IMR-90 (cell line): ENCODE data around the gene TTLL9. TPM values are rescaled to one million over a fixed set of nuclear protein-coding genes. Genes with fewer than 3 reads are reported as not detected.

Source experiments
- ATAC-seq: fragments of 200-7000 bp; cut with Tn5 transposase; 2 replicates; pipeline ENCODE4 v1.9.1; 2020; ENCODE audit warnings: low read depth, mild to moderate bottlenecking, moderate library complexity
- BruUV-seq: library from RNA; stranded (reverse); fragments of 400-500 nt; replicated peaks from 2 replicates; lab custom pipeline; 2021; lab: Mats Ljungman, UMichigan
- CTCF ChIA-PET: fragments of 300-600 bp; formaldehyde crosslinking; extraction: SDS; loops from one replicate; lab custom pipeline; 2021; ENCODE audit warnings: antibody characterized with exemption; lab: Yijun Ruan, JAX
- POLR2A ChIA-PET: fragments of 300-600 bp; sonication (Branson Sonifier 250); formaldehyde crosslinking; loops from one replicate; lab custom pipeline; 2022; ENCODE audit warnings: antibody characterized with exemption; ENCODE audit not compliant: unreplicated experiment; lab: Charles Lee
- DNase-seq: peaks from one replicate; pipeline ENCODE4 v3.0.0; 2013
- H2AFZ ChIP-seq: replicated peaks from 2 replicates; pipeline ENCODE3; 2013; ENCODE audit warnings: low read length, mild to moderate bottlenecking; ENCODE audit not compliant: poor library complexity
- H2AK5ac ChIP-seq: 2 replicates; pipeline ENCODE4 v1.6.1; 2013; ENCODE audit warnings: low read depth, low read length, inconsistent platforms
- H2AK9ac ChIP-seq: replicated peaks from 2 replicates; pipeline ENCODE3; 2013; ENCODE audit warnings: mild to moderate bottlenecking, low read depth, low read length, moderate library complexity; ENCODE audit not compliant: poor library complexity
- H2BK120ac ChIP-seq: 2 replicates; pipeline ENCODE4 v1.6.1; 2013; ENCODE audit warnings: low read depth, low read length, inconsistent platforms
- H2BK15ac ChIP-seq: 3 replicates; pipeline ENCODE4 v1.6.1; 2013; ENCODE audit warnings: low read depth, low read length, inconsistent platforms
- H2BK20ac ChIP-seq: 2 replicates; pipeline ENCODE4 v1.6.1; 2013; ENCODE audit warnings: low read depth, mild to moderate bottlenecking, inconsistent platforms, low read length, moderate library complexity
- H2BK5ac ChIP-seq: 2 replicates; pipeline ENCODE4 v1.6.1; 2013; ENCODE audit warnings: mild to moderate bottlenecking, low read depth, low read length, inconsistent platforms; ENCODE audit not compliant: poor library complexity, severe bottlenecking
- H3K14ac ChIP-seq: replicated peaks from 2 replicates; pipeline ENCODE4 v1.6.1; 2013; ENCODE audit warnings: low read depth, low read length, inconsistent platforms
- H3K18ac ChIP-seq: 2 replicates; pipeline ENCODE4 v1.6.1; 2013; ENCODE audit warnings: low read depth, low read length, control low read depth
- H3K23ac ChIP-seq: 2 replicates; pipeline ENCODE4 v1.6.1; 2013; ENCODE audit warnings: low read depth, low read length, inconsistent platforms
- H3K27ac ChIP-seq: 2 replicates; pipeline ENCODE4 v1.5.1; 2013; ENCODE audit warnings: mild to moderate bottlenecking, control low read depth, low read length; ENCODE audit not compliant: insufficient read depth
- H3K27me3 ChIP-seq: 2 replicates; pipeline ENCODE4 v1.6.1; 2013; ENCODE audit warnings: low read length; ENCODE audit not compliant: control insufficient read depth, insufficient read depth
- H3K36me3 ChIP-seq: 2 replicates; pipeline ENCODE4 v1.6.1; 2013; ENCODE audit warnings: low read length, mixed read lengths; ENCODE audit not compliant: control insufficient read depth, insufficient read depth
- H3K4ac ChIP-seq: 2 replicates; pipeline ENCODE4 v1.6.1; 2013; ENCODE audit warnings: low read depth, low read length, inconsistent platforms
- H3K4me1 ChIP-seq: 2 replicates; pipeline ENCODE4 v1.6.1; 2013; ENCODE audit warnings: low read length, mixed read lengths; ENCODE audit not compliant: control insufficient read depth, insufficient read depth
- H3K4me2 ChIP-seq: 2 replicates; pipeline ENCODE4 v1.6.1; 2013; ENCODE audit warnings: low read depth, mild to moderate bottlenecking, control low read depth, low read length, moderate library complexity
- H3K4me3 ChIP-seq: 2 replicates; pipeline ENCODE4 v1.5.1; 2013; ENCODE audit warnings: low read depth, mild to moderate bottlenecking, control low read depth, low read length, moderate library complexity; ENCODE audit not compliant: insufficient read depth
- H3K56ac ChIP-seq: 2 replicates; pipeline ENCODE4 v1.6.1; 2013; ENCODE audit warnings: low read length, inconsistent platforms; ENCODE audit not compliant: insufficient read depth; ENCODE audit errors: extremely low read depth
- H3K79me1 ChIP-seq, 2 experiments: 2 replicates each; pipeline ENCODE4 v1.6.1; 2013; ENCODE audit warnings: low read length in 2 of 2, inconsistent platforms in 1 of 2, low read depth in 1 of 2
- H3K9ac ChIP-seq: 2 replicates; pipeline ENCODE4 v1.6.1; 2013; ENCODE audit warnings: low read depth, low read length, control low read depth
- H3K9me1 ChIP-seq: 2 replicates; pipeline ENCODE4 v1.6.1; 2013; ENCODE audit warnings: low read length, inconsistent platforms; ENCODE audit not compliant: insufficient read depth
- H3K9me3 ChIP-seq: 2 replicates; pipeline ENCODE4 v1.6.1; 2013; ENCODE audit warnings: low read length; ENCODE audit not compliant: control insufficient read depth, insufficient read depth
- H4K20me1 ChIP-seq: 2 replicates; pipeline ENCODE4 v1.6.1; 2013; ENCODE audit warnings: low read length, inconsistent platforms; ENCODE audit not compliant: insufficient read depth
- H4K5ac ChIP-seq: 2 replicates; pipeline ENCODE4 v1.6.1; 2013; ENCODE audit warnings: mild to moderate bottlenecking, low read depth, low read length, control low read depth
- H4K8ac ChIP-seq, 2 experiments: 2 replicates each; pipeline ENCODE4 v1.6.1; 2013; ENCODE audit warnings: low read depth in 2 of 2, low read length in 2 of 2, control low read depth in 1 of 2, inconsistent platforms in 1 of 2
- H4K91ac ChIP-seq: 2 replicates; pipeline ENCODE4 v1.6.1; 2013; ENCODE audit warnings: low read depth, low read length, inconsistent platforms; ENCODE audit not compliant: insufficient read depth
- BHLHE40 ChIP-seq: fragments of 150-350 bp; IDR thresholded peaks from 2 replicates; pipeline ENCODE4 v1.6.1; 2016; ENCODE audit warnings: mild to moderate bottlenecking, low read depth, low read length
- CHD1 ChIP-seq: IDR thresholded peaks from 2 replicates; pipeline ENCODE4 v1.6.1; 2012; ENCODE audit warnings: low read depth, low read length, improper control_type of control experiment
- USF2 ChIP-seq: fragments of 150-350 bp; IDR thresholded peaks from 2 replicates; pipeline ENCODE4 v1.6.1; 2017; ENCODE audit warnings: mild to moderate bottlenecking, antibody characterized with exemption, low read length, low read depth
- WGBS, 2 experiments: methylation state at CpG; one replicate each; pipeline versions ENCODE4 v1.1.5 to v1.1.7; 2013; ENCODE audit warnings: missing lambda C conversion rate in 2 of 2; ENCODE audit not compliant: insufficient read length in 1 of 2; ENCODE audit errors: extremely low coverage in 2 of 2; 5-methylcytosine and 5-hydroxymethylcytosine counted together
- dilution Hi-C: fragments of 300-500 bp; cut with HindIII; formaldehyde crosslinking; loops from one replicate; pipeline ENCODE4 v1.14.3; 2018; ENCODE audit warnings: low sequenced_read_pairs; ENCODE audit not compliant: unreplicated experiment
- in situ Hi-C: fragments of 300-500 bp; cut with MboI; formaldehyde crosslinking; loops from 3 replicates; pipeline ENCODE4 v1.14.3; 2019; ENCODE audit warnings: low sequenced_read_pairs, inconsistent platforms, mixed read lengths
- intact Hi-C: fragments of 100-400 bp; cut with micrococcal nuclease; formaldehyde crosslinking; loops from 2 replicates; pipeline ENCODE4 v1.10.0; 2022
- polyA plus RNA-seq, 3 experiments: library from polyadenylated mRNA; depleted of rRNA; stranded (reverse); fragments of >200 nt; gene quantifications; 2 replicates each; pipeline ENCODE4 v1.2.3, GENCODE V29; 2012; ENCODE audit warnings: low replicate concordance in 1 of 3
- total RNA-seq: library from RNA; depleted of rRNA; stranded (reverse); fragments of >200 nt; gene quantifications from 2 replicates; pipeline ENCODE4 v1.2.3, GENCODE V29; 2012
- TF ChIP-seq, protein P1 (sequence below): fragments of 150-350 bp; IDR thresholded peaks from 2 replicates; pipeline ENCODE4 v1.6.1; 2016; ENCODE audit warnings: low read depth, mild to moderate bottlenecking, low read length, moderate library complexity, borderline replicate concordance

TTLL9 gene
- total and polyA plus RNA-seq, 2 of the 4 experiments (the other 2 are of a cell fraction): not detected

DNA sequence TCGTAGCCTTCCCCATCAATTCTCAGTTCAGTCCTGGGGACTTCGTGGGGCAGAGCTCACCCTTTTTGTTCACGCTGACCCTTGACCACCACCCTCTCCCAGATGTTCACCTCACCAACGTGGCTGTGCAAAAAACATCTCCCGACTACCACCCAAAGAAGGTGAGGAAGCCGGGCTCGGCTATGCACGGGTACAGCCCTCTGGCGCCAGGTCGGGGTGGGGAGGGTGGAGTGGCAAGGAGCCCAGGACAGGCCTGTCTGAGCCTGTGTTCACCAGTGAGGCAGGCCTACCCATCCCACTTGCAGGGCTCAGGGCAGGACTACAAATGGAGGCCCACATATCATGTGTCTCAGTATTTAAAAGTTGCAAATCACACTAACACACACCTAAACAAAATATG is 63.3 kb downstream of the TTLL9 start:
- Histone ChIP-seq H3K4ac (no peak overlapping the region), H2BK15ac (no peak overlapping the region), H3K36me3 (no peaks in the 10 kb centered on the region), H3K9me1 (no peaks in the 10 kb centered on the region), H2BK120ac (no peak overlapping the region), H3K27ac (no peak overlapping the region), H3K4me1 (no peaks in the 10 kb centered on the region), H2AFZ (no peak overlapping the region), H3K9me3 (no peaks in the 10 kb centered on the region), H3K23ac (no peak overlapping the region), H3K9ac (no peak overlapping the region), H2BK20ac (no peak overlapping the region), H3K79me1 (no peaks in the 10 kb centered on the region), H4K91ac (no peak overlapping the region), H4K8ac (no peak overlapping the region), H2AK5ac (no peak overlapping the region), H3K56ac (no peak overlapping the region), H2BK5ac (no peak overlapping the region), H3K27me3 (peaks cover 20% of the 10 kb centered on the region), H3K14ac (no peak overlapping the region), H3K4me3 (no peak overlapping the region), H4K5ac (no peak overlapping the region), H3K4me2 (no peak overlapping the region), H4K20me1 (no peaks in the 10 kb centered on the region), H3K18ac (no peak overlapping the region), H2AK9ac (no peak overlapping the region)
- BruUV-seq: no TSS peak
- WGBS, 2 experiments: no CpG with 5 or more reads among the region's 10 CpGs
- in situ Hi-C loops: no loop called here
- ATAC-seq: no peak
- POLR2A ChIA-PET: no interaction called here
- no peak for DNase-seq
- no peak for TF ChIP-seq BHLHE40
- no peak for TF ChIP-seq USF2
- TF ChIP-seq CHD1: no peak
- TF ChIP-seq, protein P1, sequence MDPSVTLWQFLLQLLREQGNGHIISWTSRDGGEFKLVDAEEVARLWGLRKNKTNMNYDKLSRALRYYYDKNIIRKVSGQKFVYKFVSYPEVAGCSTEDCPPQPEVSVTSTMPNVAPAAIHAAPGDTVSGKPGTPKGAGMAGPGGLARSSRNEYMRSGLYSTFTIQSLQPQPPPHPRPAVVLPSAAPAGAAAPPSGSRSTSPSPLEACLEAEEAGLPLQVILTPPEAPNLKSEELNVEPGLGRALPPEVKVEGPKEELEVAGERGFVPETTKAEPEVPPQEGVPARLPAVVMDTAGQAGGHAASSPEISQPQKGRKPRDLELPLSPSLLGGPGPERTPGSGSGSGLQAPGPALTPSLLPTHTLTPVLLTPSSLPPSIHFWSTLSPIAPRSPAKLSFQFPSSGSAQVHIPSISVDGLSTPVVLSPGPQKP: no peak
- intact Hi-C loops: no loop called here
- dilution Hi-C loops: no loop called here
- CTCF ChIA-PET: no interaction called here
